ENCODE measurements around the gene RELN.

The RELN gene

GRCh38 chr7:103889451-103889850, 100.0 kb downstream of the RELN start:
- DNase-seq = no peak

GRCh38 chr7:103888603-103889153, 100.8 kb downstream of the RELN start:
- no peak for DNase-seq

- no peak for DNase-seq
Observed at GRCh38 chr7:103887853-103888602, 101.4 kb downstream of the RELN start.

- no peak for DNase-seq
Observed at GRCh38 chr7:103887050-103887449, 102.4 kb downstream of the RELN start.

- no peak for DNase-seq
Observed at GRCh38 chr7:103879928-103880600, 109.4 kb downstream of the RELN start.

GRCh38 chr7:103879411-103879810, 110.0 kb downstream of the RELN start:
- no peak for DNase-seq

- DNase-seq = no peak
Observed at GRCh38 chr7:103877565-103877964, 111.9 kb downstream of the RELN start.

- DNase-seq = no peak
Observed at GRCh38 chr7:103875718-103876117, 113.7 kb downstream of the RELN start.

GRCh38 chr7:103871473-103871872, 118.0 kb downstream of the RELN start:
- no peak for DNase-seq

- no peak for DNase-seq
Observed at GRCh38 chr7:103870664-103871063, 118.8 kb downstream of the RELN start.

- DNase-seq = no peak
Observed at GRCh38 chr7:103867874-103868273, 121.6 kb downstream of the RELN start.

- no peak for DNase-seq
Observed at GRCh38 chr7:103866919-103867318, 122.5 kb downstream of the RELN start.

GRCh38 chr7:103865442-103865841, 124.0 kb downstream of the RELN start:
- no peak for DNase-seq

- no peak for DNase-seq
Observed at GRCh38 chr7:103862302-103863035, 127.0 kb downstream of the RELN start.

- DNase-seq = no peak
Observed at GRCh38 chr7:103859709-103860108, 129.7 kb downstream of the RELN start.

GRCh38 chr7:103857435-103857834, 132.0 kb downstream of the RELN start:
- DNase-seq = no peak

GRCh38 chr7:103856929-103857328, 132.5 kb downstream of the RELN start:
- DNase-seq = no peak

GRCh38 chr7:103855671-103856070, 133.8 kb downstream of the RELN start:
- DNase-seq = no peak

- DNase-seq = no peak
Observed at GRCh38 chr7:103854611-103855010, 134.8 kb downstream of the RELN start.

- no peak for DNase-seq
Observed at GRCh38 chr7:103851357-103851756, 138.1 kb downstream of the RELN start.

GRCh38 chr7:103843689-103844480, 145.6 kb downstream of the RELN start:
- no peak for DNase-seq

GRCh38 chr7:103833401-103833800, 156.1 kb downstream of the RELN start:
- no peak for DNase-seq

GRCh38 chr7:103832438-103832837, 157.0 kb downstream of the RELN start:
- DNase-seq = no peak
